Breast epithelium (tissue), 3 donors: ENCODE data around the gene ABCA1.

Experiments used
- CTCF ChIP-seq, 3 donors: fragments of 450-650 bp; IDR thresholded peaks; one replicate each; pipeline ENCODE4 v1.5.1; 2016 to 2017; ENCODE audit warnings: antibody characterized with exemption in 3 of 3, mild to moderate bottlenecking in 3 of 3, moderate library complexity in 3 of 3
- POLR2A ChIP-seq: fragments of 450-650 bp; IDR thresholded peaks from one replicate; pipeline ENCODE4 v1.6.1; 2016; ENCODE audit warnings: antibody characterized with exemption, mild to moderate bottlenecking, moderate library complexity
- POLR2AphosphoS5 ChIP-seq, 3 donors: sonication (generic); formaldehyde crosslinking; IDR thresholded peaks; one replicate each; pipeline ENCODE4 v1.6.1; 2017; ENCODE audit warnings: antibody characterized with exemption in 3 of 3

GRCh38 chr9:104912606-104913005 is 15.3 kb downstream of the ABCA1 start:
- TF ChIP-seq CTCF (IDR thresholded peaks at IDR 0.05): no peak
- no peak for TF ChIP-seq POLR2A
- no peak for TF ChIP-seq POLR2AphosphoS5 (IDR thresholded peaks at IDR 0.05)
